Endothelial cell of umbilical vein (primary cell): ENCODE measurements around the gene SYNCRIP.

Experiments
- EZH2 ChIP-seq: IDR thresholded peaks from 2 replicates; pipeline ENCODE4 v1.6.1; 2012; ENCODE audit warnings: borderline replicate concordance, low read depth, mild to moderate bottlenecking, moderate library complexity, low read length, inconsistent platforms; ENCODE audit not compliant: severe bottlenecking
- FOS ChIP-seq: IDR thresholded peaks from 2 replicates; pipeline ENCODE4 v1.6.1; 2011; ENCODE audit warnings: mild to moderate bottlenecking, low read length, moderate library complexity, borderline replicate concordance; ENCODE audit not compliant: insufficient read depth
- GATA2 ChIP-seq: IDR thresholded peaks from 2 replicates; pipeline ENCODE4 v1.7.0; 2011; ENCODE audit warnings: low read depth, mild to moderate bottlenecking, moderate library complexity, mixed read lengths, low read length; ENCODE audit not compliant: insufficient read length, insufficient read depth
- JUN ChIP-seq: IDR thresholded peaks from 2 replicates; pipeline ENCODE4 v1.6.1; 2011; ENCODE audit warnings: borderline replicate concordance, low read depth; ENCODE audit not compliant: insufficient read length, insufficient read depth
- MYC ChIP-seq: IDR thresholded peaks from one replicate; pipeline ENCODE4 v1.6.1; 2011; ENCODE audit warnings: mild to moderate bottlenecking, low read depth, low read length
- POLR2A ChIP-seq: IDR thresholded peaks from 2 replicates; pipeline ENCODE4 v1.6.1; 2012; ENCODE audit warnings: low read depth, mild to moderate bottlenecking, control low read depth, low read length
- POLR2AphosphoS5 ChIP-seq: IDR thresholded peaks from 2 replicates; pipeline ENCODE4 v1.6.1; 2012; ENCODE audit warnings: low read depth, mild to moderate bottlenecking, control low read depth, low read length, moderate library complexity; ENCODE audit not compliant: insufficient read depth
- TF ChIP-seq, protein P1 (sequence below), 2 donors: IDR thresholded peaks; 1 replicate in 1 of 2; 2 replicates in 1 of 2; pipeline ENCODE4 v1.5.1; 2011; ENCODE audit warnings: low read length in 2 of 2, mild to moderate bottlenecking in 2 of 2, moderate library complexity in 2 of 2, control low read depth in 1 of 2, inconsistent platforms in 1 of 2, low read depth in 1 of 2; ENCODE audit not compliant: insufficient read depth in 1 of 2; ENCODE audit errors: extremely low read depth in 1 of 2
- TF ChIP-seq, protein P2 (sequence below): IDR thresholded peaks from 2 replicates; pipeline ENCODE4 v1.6.1; 2011; ENCODE audit not compliant: insufficient read depth, insufficient read length

DNA sequence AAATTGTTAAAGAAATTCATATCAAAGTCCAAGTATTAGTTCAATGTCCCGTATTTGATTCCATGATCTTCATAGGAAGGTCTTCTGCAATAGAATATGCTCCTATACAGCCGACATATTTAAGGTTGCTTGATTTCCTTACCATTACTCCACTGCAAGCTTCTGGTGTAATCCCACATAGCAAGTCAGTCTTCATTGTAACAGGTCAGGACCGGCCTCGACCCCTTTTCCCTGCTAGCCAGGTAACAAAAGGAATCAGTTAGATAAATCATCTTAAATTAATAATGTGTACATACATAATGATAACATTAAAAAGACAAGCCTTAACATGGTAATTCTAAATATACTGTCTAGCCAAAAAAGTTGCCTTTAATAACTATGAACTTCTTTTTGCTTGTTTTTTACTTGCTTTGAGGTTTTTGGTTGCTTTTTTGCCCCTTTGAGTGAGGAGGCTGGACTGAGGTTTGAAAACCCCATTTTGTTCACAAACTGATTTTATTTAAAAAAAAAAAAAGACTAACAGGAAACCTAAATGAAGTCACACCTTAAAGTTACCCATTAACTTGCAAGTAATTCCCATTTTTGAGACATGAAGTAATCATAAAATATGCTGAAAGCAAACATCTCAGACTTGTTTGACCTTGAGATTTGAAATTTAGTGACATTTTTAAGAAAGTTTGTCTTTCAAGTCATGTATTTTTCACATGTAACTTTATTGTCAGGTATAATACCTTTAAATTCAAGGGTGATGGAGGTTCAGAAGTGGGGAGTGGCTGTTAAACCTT, 29.8 kb downstream of the SYNCRIP start:
- TF ChIP-seq, protein P1, sequence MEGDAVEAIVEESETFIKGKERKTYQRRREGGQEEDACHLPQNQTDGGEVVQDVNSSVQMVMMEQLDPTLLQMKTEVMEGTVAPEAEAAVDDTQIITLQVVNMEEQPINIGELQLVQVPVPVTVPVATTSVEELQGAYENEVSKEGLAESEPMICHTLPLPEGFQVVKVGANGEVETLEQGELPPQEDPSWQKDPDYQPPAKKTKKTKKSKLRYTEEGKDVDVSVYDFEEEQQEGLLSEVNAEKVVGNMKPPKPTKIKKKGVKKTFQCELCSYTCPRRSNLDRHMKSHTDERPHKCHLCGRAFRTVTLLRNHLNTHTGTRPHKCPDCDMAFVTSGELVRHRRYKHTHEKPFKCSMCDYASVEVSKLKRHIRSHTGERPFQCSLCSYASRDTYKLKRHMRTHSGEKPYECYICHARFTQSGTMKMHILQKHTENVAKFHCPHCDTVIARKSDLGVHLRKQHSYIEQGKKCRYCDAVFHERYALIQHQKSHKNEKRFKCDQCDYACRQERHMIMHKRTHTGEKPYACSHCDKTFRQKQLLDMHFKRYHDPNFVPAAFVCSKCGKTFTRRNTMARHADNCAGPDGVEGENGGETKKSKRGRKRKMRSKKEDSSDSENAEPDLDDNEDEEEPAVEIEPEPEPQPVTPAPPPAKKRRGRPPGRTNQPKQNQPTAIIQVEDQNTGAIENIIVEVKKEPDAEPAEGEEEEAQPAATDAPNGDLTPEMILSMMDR (IDR thresholded peaks at IDR 0.05; ENCODE audit: extremely low read depth in 1 of 2, insufficient read depth in 1 of 2, low read depth in 1 of 2, low read length in 2 of 2): no peak
- TF ChIP-seq EZH2 (no peak), POLR2A (no peak), POLR2AphosphoS5 (no peak), MYC (no peak), FOS (no peak), GATA2 (no peak), JUN (no peak)
- TF ChIP-seq, protein P2, sequence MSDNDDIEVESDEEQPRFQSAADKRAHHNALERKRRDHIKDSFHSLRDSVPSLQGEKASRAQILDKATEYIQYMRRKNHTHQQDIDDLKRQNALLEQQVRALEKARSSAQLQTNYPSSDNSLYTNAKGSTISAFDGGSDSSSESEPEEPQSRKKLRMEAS: no peak
